Peyer's patch (tissue), 4 donors: ENCODE results near the gene DLX3.

ENCODE experiments used
- POLR2A ChIP-seq, 2 donors: fragments of 450-650 bp; IDR thresholded peaks; one replicate each; pipeline ENCODE4 v1.5.1; 2017; ENCODE audit warnings: antibody characterized with exemption in 2 of 2, mild to moderate bottlenecking in 2 of 2, moderate library complexity in 2 of 2
- TF ChIP-seq, protein P1 (sequence below), 6 experiments: fragments of 450-650 bp in 4 of 6; fragments of 200-600 bp in 2 of 6; sonication (generic) in 1 of 6; IDR thresholded peaks; one replicate each; pipeline ENCODE4 v1.5.1; 2017 to 2019; ENCODE audit warnings: antibody characterized with exemption in 6 of 6, mild to moderate bottlenecking in 3 of 6, moderate library complexity in 1 of 6

- TF ChIP-seq, protein P1, sequence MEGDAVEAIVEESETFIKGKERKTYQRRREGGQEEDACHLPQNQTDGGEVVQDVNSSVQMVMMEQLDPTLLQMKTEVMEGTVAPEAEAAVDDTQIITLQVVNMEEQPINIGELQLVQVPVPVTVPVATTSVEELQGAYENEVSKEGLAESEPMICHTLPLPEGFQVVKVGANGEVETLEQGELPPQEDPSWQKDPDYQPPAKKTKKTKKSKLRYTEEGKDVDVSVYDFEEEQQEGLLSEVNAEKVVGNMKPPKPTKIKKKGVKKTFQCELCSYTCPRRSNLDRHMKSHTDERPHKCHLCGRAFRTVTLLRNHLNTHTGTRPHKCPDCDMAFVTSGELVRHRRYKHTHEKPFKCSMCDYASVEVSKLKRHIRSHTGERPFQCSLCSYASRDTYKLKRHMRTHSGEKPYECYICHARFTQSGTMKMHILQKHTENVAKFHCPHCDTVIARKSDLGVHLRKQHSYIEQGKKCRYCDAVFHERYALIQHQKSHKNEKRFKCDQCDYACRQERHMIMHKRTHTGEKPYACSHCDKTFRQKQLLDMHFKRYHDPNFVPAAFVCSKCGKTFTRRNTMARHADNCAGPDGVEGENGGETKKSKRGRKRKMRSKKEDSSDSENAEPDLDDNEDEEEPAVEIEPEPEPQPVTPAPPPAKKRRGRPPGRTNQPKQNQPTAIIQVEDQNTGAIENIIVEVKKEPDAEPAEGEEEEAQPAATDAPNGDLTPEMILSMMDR (IDR thresholded peaks at IDR 0.05) = no peak
- TF ChIP-seq POLR2A (IDR thresholded peaks at IDR 0.05) = no peak
Measured at GRCh38 chr17:49941427-49941826, 53.6 kb downstream of the DLX3 start.
